PC-9 (cell line): ENCODE results near the gene TMEM187.

Experiments
- CTCF ChIP-seq: fragments of 200-600 bp; sonication (generic); conservative IDR thresholded peaks from 2 replicates; pipeline ENCODE4 v1.6.1; 2017; ENCODE audit warnings: mixed run types, antibody characterized with exemption, mild to moderate bottlenecking, moderate library complexity
- EZH2 ChIP-seq: fragments of 200-600 bp; sonication (generic); IDR thresholded peaks from 2 replicates; pipeline ENCODE4 v1.8.0; 2017; ENCODE audit warnings: antibody characterized with exemption, low read depth

- TF ChIP-seq EZH2 (no peak), CTCF (no peak)
Observed at GRCh38 chrX:153999359-154000037, 26.9 kb downstream of the TMEM187 start.
